CD14-positive monocyte (primary cell): ENCODE measurements around the gene NRP2. TPM values are rescaled to one million over a fixed set of nuclear protein-coding genes. Genes with fewer than 3 reads are reported as not detected.

Experiments
- DNase-seq, 3 donors: peaks; one replicate each; pipeline ENCODE4 v3.0.0-alpha.2; 2011 to 2022
- H2AFZ ChIP-seq: 2 replicates; pipeline ENCODE4 v1.6.0; 2012; ENCODE audit warnings: mild to moderate bottlenecking, low read depth, low read length, inconsistent platforms; ENCODE audit not compliant: insufficient read depth, poor library complexity, severe bottlenecking
- H3K27ac ChIP-seq, 2 donors: 1 replicate in 1 of 2; 2 replicates in 1 of 2; pipeline ENCODE4 v1.5.1; 2012 to 2013; ENCODE audit warnings: low read length in 2 of 2, control low read depth in 1 of 2, inconsistent platforms in 1 of 2, low read depth in 1 of 2, mild to moderate bottlenecking in 1 of 2
- H3K27me3 ChIP-seq, 2 donors: one replicate each; pipeline versions ENCODE4 v1.6.0 to v1.6.1; 2011 to 2013; ENCODE audit warnings: low read length in 2 of 2; ENCODE audit not compliant: control insufficient read depth in 2 of 2, insufficient read depth in 2 of 2
- H3K36me3 ChIP-seq, 2 donors: replicated peaks in 1 of 2; 1 replicate in 1 of 2; 2 replicates in 1 of 2; pipeline versions ENCODE4 v1.5.1 to v1.6.1; 2012 to 2013; ENCODE audit warnings: low read length in 2 of 2, control low read depth in 1 of 2, inconsistent platforms in 1 of 2, mild to moderate bottlenecking in 1 of 2; ENCODE audit not compliant: insufficient read depth in 2 of 2, control insufficient read depth in 1 of 2
- H3K4me1 ChIP-seq, 2 donors: 1 replicate in 1 of 2; 2 replicates in 1 of 2; pipeline versions ENCODE4 v1.5.1 to v1.6.1; 2012 to 2013; ENCODE audit warnings: low read length in 2 of 2, control low read depth in 1 of 2, inconsistent platforms in 1 of 2, mild to moderate bottlenecking in 1 of 2, moderate library complexity in 1 of 2; ENCODE audit not compliant: insufficient read depth in 2 of 2, control insufficient read depth in 1 of 2
- H3K4me2 ChIP-seq: replicated peaks from 2 replicates; pipeline ENCODE3; 2012; ENCODE audit warnings: low read length, moderate library complexity, mild to moderate bottlenecking; ENCODE audit not compliant: poor library complexity, severe bottlenecking; ENCODE audit errors: extremely low read depth
- H3K4me3 ChIP-seq, 3 experiments: fragments of 200-600 bp in 1 of 3; sonication (generic) in 1 of 3; replicated peaks in 1 of 3; 1 replicate in 2 of 3; 2 replicates in 1 of 3; pipeline ENCODE4 v1.5.1; 2011 to 2013; ENCODE audit warnings: low read length in 3 of 3, mild to moderate bottlenecking in 3 of 3, control low read depth in 2 of 3, low read depth in 2 of 3, inconsistent platforms in 1 of 3, moderate library complexity in 1 of 3
- H3K79me2 ChIP-seq: 2 replicates; pipeline ENCODE4 v1.6.0; 2012; ENCODE audit warnings: mild to moderate bottlenecking, control low read depth, inconsistent platforms, low read length, moderate library complexity; ENCODE audit not compliant: insufficient read depth
- H3K9ac ChIP-seq: 2 replicates; pipeline ENCODE4 v1.6.0; 2017; ENCODE audit warnings: low read length, mild to moderate bottlenecking; ENCODE audit not compliant: insufficient read depth, poor library complexity, severe bottlenecking
- H3K9me3 ChIP-seq, 2 donors: replicated peaks in 1 of 2; 1 replicate in 1 of 2; 2 replicates in 1 of 2; pipeline versions ENCODE4 v1.5.1 to v1.6.1; 2012 to 2013; ENCODE audit warnings: low read length in 2 of 2, control low read depth in 1 of 2; ENCODE audit not compliant: control insufficient read depth in 1 of 2, insufficient read depth in 1 of 2
- H4K20me1 ChIP-seq: 2 replicates; pipeline ENCODE4 v1.6.0; 2012; ENCODE audit warnings: mild to moderate bottlenecking, low read length, control low read depth, moderate library complexity; ENCODE audit not compliant: insufficient read depth
- H3K27ac Mint-ChIP-seq, 7 donors: one replicate each; pipeline ENCODE4 v1.8.0; 2020; ENCODE audit warnings: mild to moderate bottlenecking in 7 of 7, mixed read lengths in 7 of 7, moderate library complexity in 6 of 7, inconsistent platforms in 2 of 7
- H3K27me3 Mint-ChIP-seq, 3 donors: one replicate each; pipeline ENCODE4 v1.8.0; 2021 to 2022; ENCODE audit warnings: low read depth in 3 of 3, mild to moderate bottlenecking in 3 of 3, mixed read lengths in 3 of 3, moderate library complexity in 3 of 3, inconsistent platforms in 1 of 3
- H3K36me3 Mint-ChIP-seq, 2 donors: one replicate each; pipeline ENCODE4 v1.8.0; 2020; ENCODE audit warnings: mixed read lengths in 2 of 2, inconsistent platforms in 1 of 2, mild to moderate bottlenecking in 1 of 2
- H3K4me1 Mint-ChIP-seq: one replicate; pipeline ENCODE4 v1.8.0; 2020; ENCODE audit warnings: mild to moderate bottlenecking, mixed read lengths
- H3K4me3 Mint-ChIP-seq, 2 donors: one replicate each; pipeline ENCODE4 v1.8.0; 2020; ENCODE audit warnings: mild to moderate bottlenecking in 2 of 2, mixed read lengths in 2 of 2, moderate library complexity in 1 of 2
- H3K9me3 Mint-ChIP-seq, 7 donors: one replicate each; pipeline ENCODE4 v1.8.0; 2020 to 2022; ENCODE audit warnings: mixed read lengths in 7 of 7, mild to moderate bottlenecking in 6 of 7, moderate library complexity in 6 of 7, inconsistent platforms in 2 of 7
- WGBS: methylation state at CpG from one replicate; pipeline ENCODE4 v1.1.5; 2013; ENCODE audit warnings: missing lambda C conversion rate; ENCODE audit not compliant: insufficient coverage; 5-methylcytosine and 5-hydroxymethylcytosine counted together
- intact Hi-C, 2 donors: fragments of 100-400 bp; cut with micrococcal nuclease; formaldehyde crosslinking; loops; one replicate each; pipeline versions ENCODE4 v1.15.0 to v1.15.1; 2023
- polyA plus RNA-seq, 3 donors: library from polyadenylated mRNA; depleted of rRNA in 1 of 3; unstranded in 2 of 3; stranded (reverse) in 1 of 3; fragments of 300-500 nt in 2 of 3; fragments of >200 nt in 1 of 3; fragmentation: Illumina TruSeq in 2 of 3; gene quantifications; 1 replicate in 2 of 3; 2 replicates in 1 of 3; pipeline ENCODE4 v1.2.3, GENCODE V29; 2012 to 2021
- TF ChIP-seq, protein P1 (sequence below): fragments of 200-600 bp; IDR thresholded peaks from one replicate; pipeline ENCODE4 v1.8.0; 2022; ENCODE audit warnings: antibody characterized with exemption, mild to moderate bottlenecking

NRP2 gene
- polyA plus RNA-seq, 3 donors: 0.97 to 3.3 (median 1.6) TPM

GRCh38 chr2:205802065-205802464, 119.8 kb downstream of the NRP2 start:
- peaks cover 0 to 15% (median 3%) of the 10 kb centered on the region in 7 donors for H3K9me3 Mint-ChIP-seq
- Histone ChIP-seq H3K4me2 (no peak overlapping the region), H3K4me3 (no peak overlapping the region), H3K27ac (no peak overlapping the region), H3K27me3 (no peaks in the 10 kb centered on the region), H2AFZ (no peak overlapping the region), H3K4me1 (no peaks in the 10 kb centered on the region), H3K36me3 (no peaks in the 10 kb centered on the region), H3K9me3 (peaks cover 0 to 7% of the 10 kb centered on the region in 2 donors), H3K9ac (no peak overlapping the region), H4K20me1 (no peaks in the 10 kb centered on the region), H3K79me2 (no peaks in the 10 kb centered on the region)
- peaks cover 0 to 4% (median 0%) of the 10 kb centered on the region in 3 donors for H3K27me3 Mint-ChIP-seq
- H3K36me3 Mint-ChIP-seq: no peaks in the 10 kb centered on the region
- TF ChIP-seq, protein P1, sequence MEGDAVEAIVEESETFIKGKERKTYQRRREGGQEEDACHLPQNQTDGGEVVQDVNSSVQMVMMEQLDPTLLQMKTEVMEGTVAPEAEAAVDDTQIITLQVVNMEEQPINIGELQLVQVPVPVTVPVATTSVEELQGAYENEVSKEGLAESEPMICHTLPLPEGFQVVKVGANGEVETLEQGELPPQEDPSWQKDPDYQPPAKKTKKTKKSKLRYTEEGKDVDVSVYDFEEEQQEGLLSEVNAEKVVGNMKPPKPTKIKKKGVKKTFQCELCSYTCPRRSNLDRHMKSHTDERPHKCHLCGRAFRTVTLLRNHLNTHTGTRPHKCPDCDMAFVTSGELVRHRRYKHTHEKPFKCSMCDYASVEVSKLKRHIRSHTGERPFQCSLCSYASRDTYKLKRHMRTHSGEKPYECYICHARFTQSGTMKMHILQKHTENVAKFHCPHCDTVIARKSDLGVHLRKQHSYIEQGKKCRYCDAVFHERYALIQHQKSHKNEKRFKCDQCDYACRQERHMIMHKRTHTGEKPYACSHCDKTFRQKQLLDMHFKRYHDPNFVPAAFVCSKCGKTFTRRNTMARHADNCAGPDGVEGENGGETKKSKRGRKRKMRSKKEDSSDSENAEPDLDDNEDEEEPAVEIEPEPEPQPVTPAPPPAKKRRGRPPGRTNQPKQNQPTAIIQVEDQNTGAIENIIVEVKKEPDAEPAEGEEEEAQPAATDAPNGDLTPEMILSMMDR: no peak
- H3K27ac Mint-ChIP-seq: no peak overlapping the region
- H3K4me3 Mint-ChIP-seq: no peak overlapping the region
- 92% methylated on average over 3 of the region's 7 CpGs for whole genome bisulfite sequencing
- peaks cover 4% of the 10 kb centered on the region for H3K4me1 Mint-ChIP-seq
- DNase-seq: no peak
- intact Hi-C loops: no loop called here

GRCh38 chr2:205802941-205803340, 120.6 kb downstream of the NRP2 start:
- H3K9me3 Mint-ChIP-seq: peaks cover 0 to 12% (median 3%) of the 10 kb centered on the region in 7 donors
- no peak overlapping the region for H2AFZ ChIP-seq
- no peaks in the 10 kb centered on the region for H4K20me1 ChIP-seq
- H3K4me1 Mint-ChIP-seq: peaks cover 4% of the 10 kb centered on the region
- no peak overlapping the region for H3K4me3 ChIP-seq
- intact Hi-C loops: no loop called here
- H3K36me3 Mint-ChIP-seq: no peaks in the 10 kb centered on the region
- H3K36me3 ChIP-seq: no peaks in the 10 kb centered on the region
- H3K79me2 ChIP-seq: no peaks in the 10 kb centered on the region
- no peaks in the 10 kb centered on the region for H3K4me1 ChIP-seq
- TF ChIP-seq, protein P1: no peak
- H3K27me3 Mint-ChIP-seq: peaks cover 0 to 4% (median 1%) of the 10 kb centered on the region in 3 donors
- no peak overlapping the region for H3K9ac ChIP-seq
- no peak overlapping the region for H3K4me2 ChIP-seq
- no peak for DNase-seq
- H3K27ac ChIP-seq: no peak overlapping the region
- no peak overlapping the region for H3K4me3 Mint-ChIP-seq
- H3K9me3 ChIP-seq: peaks cover 0 to 7% of the 10 kb centered on the region in 2 donors
- 25% methylated on average over 4 of the region's 6 CpGs for WGBS
- no peak overlapping the region for H3K27ac Mint-ChIP-seq
- H3K27me3 ChIP-seq: no peaks in the 10 kb centered on the region
